Sigmoid colon (tissue), 4 donors: ENCODE results near the gene IKZF2.

ENCODE experiments used
- POLR2AphosphoS5 ChIP-seq, 4 donors: sonication (generic); formaldehyde crosslinking; IDR thresholded peaks; one replicate each; pipeline ENCODE4 v1.6.1; 2017; ENCODE audit warnings: antibody characterized with exemption in 4 of 4
- TF ChIP-seq, protein P1 (sequence below), 4 experiments: fragments of 450-650 bp in 3 of 4; fragments of 200-600 bp in 1 of 4; IDR thresholded peaks; one replicate each; pipeline ENCODE4 v1.5.1; 2016 to 2019; ENCODE audit warnings: antibody characterized with exemption in 4 of 4, mild to moderate bottlenecking in 3 of 4, moderate library complexity in 2 of 4

GRCh38 chr2:213004197-213004821, 147.1 kb downstream of the IKZF2 start:
- TF ChIP-seq, protein P1, sequence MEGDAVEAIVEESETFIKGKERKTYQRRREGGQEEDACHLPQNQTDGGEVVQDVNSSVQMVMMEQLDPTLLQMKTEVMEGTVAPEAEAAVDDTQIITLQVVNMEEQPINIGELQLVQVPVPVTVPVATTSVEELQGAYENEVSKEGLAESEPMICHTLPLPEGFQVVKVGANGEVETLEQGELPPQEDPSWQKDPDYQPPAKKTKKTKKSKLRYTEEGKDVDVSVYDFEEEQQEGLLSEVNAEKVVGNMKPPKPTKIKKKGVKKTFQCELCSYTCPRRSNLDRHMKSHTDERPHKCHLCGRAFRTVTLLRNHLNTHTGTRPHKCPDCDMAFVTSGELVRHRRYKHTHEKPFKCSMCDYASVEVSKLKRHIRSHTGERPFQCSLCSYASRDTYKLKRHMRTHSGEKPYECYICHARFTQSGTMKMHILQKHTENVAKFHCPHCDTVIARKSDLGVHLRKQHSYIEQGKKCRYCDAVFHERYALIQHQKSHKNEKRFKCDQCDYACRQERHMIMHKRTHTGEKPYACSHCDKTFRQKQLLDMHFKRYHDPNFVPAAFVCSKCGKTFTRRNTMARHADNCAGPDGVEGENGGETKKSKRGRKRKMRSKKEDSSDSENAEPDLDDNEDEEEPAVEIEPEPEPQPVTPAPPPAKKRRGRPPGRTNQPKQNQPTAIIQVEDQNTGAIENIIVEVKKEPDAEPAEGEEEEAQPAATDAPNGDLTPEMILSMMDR (IDR thresholded peaks at IDR 0.05), result no peak
- no peak for TF ChIP-seq POLR2AphosphoS5 (IDR thresholded peaks at IDR 0.05)
